K562 (cell line): ENCODE measurements around the gene DDR1. TPM values are rescaled to one million over a fixed set of nuclear protein-coding genes. Genes with fewer than 3 reads are reported as not detected.
A peak's percentile ranks its signal among the peaks of the same experiment; 100 is the strongest.

Experiments used
- ARID3B ChIP-seq: fragments of 250-450 bp; sonication (Bioruptor Pico); IDR thresholded peaks from 2 replicates; pipeline ENCODE4 v1.4.0; 2020; ENCODE audit warnings: borderline replicate concordance
- E2F6 ChIP-seq, 2 experiments: IDR thresholded peaks; 2 replicates each; pipeline ENCODE4 v1.6.1; 2011; ENCODE audit warnings: borderline replicate concordance in 1 of 2, control low read depth in 1 of 2, low read depth in 1 of 2, low read length in 1 of 2, mild to moderate bottlenecking in 1 of 2, mixed read lengths in 1 of 2, moderate library complexity in 1 of 2; ENCODE audit not compliant: insufficient read depth in 1 of 2, insufficient read length in 1 of 2, poor library complexity in 1 of 2, severe bottlenecking in 1 of 2; ENCODE audit errors: extremely low read depth in 1 of 2
- IRF1 ChIP-seq: sonication (generic); formaldehyde crosslinking; IDR thresholded peaks from 2 replicates; pipeline ENCODE4 v1.8.0; 2022; ENCODE audit warnings: missing genetic modification reagents, mild to moderate bottlenecking, borderline replicate concordance
- MEF2D ChIP-seq: conservative IDR thresholded peaks from 2 replicates; pipeline ENCODE4 v1.6.1; 2016; ENCODE audit warnings: low read depth, missing genetic modification characterization, missing compliant biosample characterization
- SMARCC2 ChIP-seq: fragments of 450-650 bp; IDR thresholded peaks from 2 replicates; pipeline ENCODE4 v1.6.1; 2017; ENCODE audit warnings: antibody characterized with exemption, moderate library complexity, mild to moderate bottlenecking, low read depth
- TBL1XR1 ChIP-seq, 2 experiments: IDR thresholded peaks; 2 replicates each; pipeline ENCODE4 v1.6.1; 2012; ENCODE audit warnings: improper control_type of control experiment in 2 of 2, low read length in 2 of 2, mild to moderate bottlenecking in 1 of 2
- XRCC4 ChIP-seq: IDR thresholded peaks from one replicate; pipeline ENCODE4 v1.6.1; 2011; ENCODE audit not compliant: insufficient read depth, insufficient read length; ENCODE audit errors: extremely low read depth
- ZNF324 ChIP-seq: fragments of 250-450 bp; sonication (Bioruptor Pico); IDR thresholded peaks from 2 replicates; pipeline ENCODE4 v1.4.0; 2020; ENCODE audit warnings: mild to moderate bottlenecking
- ZNF551 ChIP-seq: fragments of 250-450 bp; sonication (Bioruptor Pico); IDR thresholded peaks from 2 replicates; pipeline ENCODE4 v1.5.0; 2021; ENCODE audit warnings: mild to moderate bottlenecking, moderate library complexity
- polyA plus RNA-seq, 8 experiments: library from polyadenylated mRNA; depleted of rRNA in 4 of 8; stranded (reverse) in 5 of 8; unstranded in 3 of 8; fragments of >200 nt; fragmentation: Nextera tagmentation in 2 of 8; fragmentation: Illumina TruSeq in 1 of 8; extraction: Ambion mirVana in 2 of 8; extraction: Trizol in 1 of 8; gene quantifications; 2 replicates each; pipeline versions ENCODE4 v1.2.1 to v1.2.3, GENCODE V29; 2011 to 2014; ENCODE audit warnings: inconsistent platforms in 1 of 8, missing spikeins in 1 of 8
- total RNA-seq, 7 experiments: library from RNA; depleted of rRNA in 6 of 7; stranded (reverse); fragments of >200 nt in 6 of 7; fragmentation: Illumina TruSeq in 2 of 7; extraction: Trizol in 2 of 7; gene quantifications; 2 replicates each; pipeline versions ENCODE4 v1.2.1 to v1.2.3, GENCODE V29; 2011 to 2021; ENCODE audit warnings: low replicate concordance in 1 of 7
- TF ChIP-seq, protein P1 (sequence below), 2 experiments: fragments of 450-650 bp; formaldehyde crosslinking in 1 of 2; IDR thresholded peaks; 2 replicates each; pipeline versions ENCODE4 v1.4.0 to v1.6.1; 2014 to 2020; ENCODE audit warnings: mild to moderate bottlenecking in 2 of 2, borderline replicate concordance in 1 of 2, low read depth in 1 of 2
- TF ChIP-seq, protein P2 (sequence below): fragments of 450-650 bp; formaldehyde crosslinking; conservative IDR thresholded peaks from 2 replicates; pipeline ENCODE4 v1.4.0; 2022; ENCODE audit warnings: mild to moderate bottlenecking, missing genetic modification characterization

Gene DDR1
- total and polyA plus RNA-seq, 9 of the 15 experiments (the other 6 are each of a cell fraction or from before 2014, with no cell fraction given): 1.4 to 44.6 (median 12.2) TPM

GRCh38 chr6:30837870-30838269, 46.4 kb upstream of the DDR1 start (continued):
- TF ChIP-seq, protein P1, sequence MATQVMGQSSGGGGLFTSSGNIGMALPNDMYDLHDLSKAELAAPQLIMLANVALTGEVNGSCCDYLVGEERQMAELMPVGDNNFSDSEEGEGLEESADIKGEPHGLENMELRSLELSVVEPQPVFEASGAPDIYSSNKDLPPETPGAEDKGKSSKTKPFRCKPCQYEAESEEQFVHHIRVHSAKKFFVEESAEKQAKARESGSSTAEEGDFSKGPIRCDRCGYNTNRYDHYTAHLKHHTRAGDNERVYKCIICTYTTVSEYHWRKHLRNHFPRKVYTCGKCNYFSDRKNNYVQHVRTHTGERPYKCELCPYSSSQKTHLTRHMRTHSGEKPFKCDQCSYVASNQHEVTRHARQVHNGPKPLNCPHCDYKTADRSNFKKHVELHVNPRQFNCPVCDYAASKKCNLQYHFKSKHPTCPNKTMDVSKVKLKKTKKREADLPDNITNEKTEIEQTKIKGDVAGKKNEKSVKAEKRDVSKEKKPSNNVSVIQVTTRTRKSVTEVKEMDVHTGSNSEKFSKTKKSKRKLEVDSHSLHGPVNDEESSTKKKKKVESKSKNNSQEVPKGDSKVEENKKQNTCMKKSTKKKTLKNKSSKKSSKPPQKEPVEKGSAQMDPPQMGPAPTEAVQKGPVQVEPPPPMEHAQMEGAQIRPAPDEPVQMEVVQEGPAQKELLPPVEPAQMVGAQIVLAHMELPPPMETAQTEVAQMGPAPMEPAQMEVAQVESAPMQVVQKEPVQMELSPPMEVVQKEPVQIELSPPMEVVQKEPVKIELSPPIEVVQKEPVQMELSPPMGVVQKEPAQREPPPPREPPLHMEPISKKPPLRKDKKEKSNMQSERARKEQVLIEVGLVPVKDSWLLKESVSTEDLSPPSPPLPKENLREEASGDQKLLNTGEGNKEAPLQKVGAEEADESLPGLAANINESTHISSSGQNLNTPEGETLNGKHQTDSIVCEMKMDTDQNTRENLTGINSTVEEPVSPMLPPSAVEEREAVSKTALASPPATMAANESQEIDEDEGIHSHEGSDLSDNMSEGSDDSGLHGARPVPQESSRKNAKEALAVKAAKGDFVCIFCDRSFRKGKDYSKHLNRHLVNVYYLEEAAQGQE (IDR thresholded peaks at IDR 0.05; ENCODE audit: borderline replicate concordance): no peak
- TF ChIP-seq, protein P1 (CRISPR knock-in tag; IDR thresholded peaks at IDR 0.05; ENCODE audit: low read depth): no peak
- TF ChIP-seq E2F6 (IDR thresholded peaks at IDR 0.05; ENCODE audit: borderline replicate concordance in 1 of 2, extremely low read depth in 1 of 2, insufficient read depth in 1 of 2, insufficient read length in 1 of 2, low read depth in 1 of 2, low read length in 1 of 2, poor library complexity in 1 of 2, severe bottlenecking in 1 of 2): no peak
- no peak for TF ChIP-seq IRF1 (CRISPR knock-in tag)
- no peak for TF ChIP-seq ARID3B (CRISPR knock-in tag)
- no peak for TF ChIP-seq TBL1XR1 (IDR thresholded peaks at IDR 0.05; ENCODE audit: low read length in 2 of 2)
- no peak for TF ChIP-seq ZNF551
- TF ChIP-seq ZNF324 (CRISPR knock-in tag): no peak
- no peak for TF ChIP-seq SMARCC2
- no peak for TF ChIP-seq XRCC4
- TF ChIP-seq, protein P2, sequence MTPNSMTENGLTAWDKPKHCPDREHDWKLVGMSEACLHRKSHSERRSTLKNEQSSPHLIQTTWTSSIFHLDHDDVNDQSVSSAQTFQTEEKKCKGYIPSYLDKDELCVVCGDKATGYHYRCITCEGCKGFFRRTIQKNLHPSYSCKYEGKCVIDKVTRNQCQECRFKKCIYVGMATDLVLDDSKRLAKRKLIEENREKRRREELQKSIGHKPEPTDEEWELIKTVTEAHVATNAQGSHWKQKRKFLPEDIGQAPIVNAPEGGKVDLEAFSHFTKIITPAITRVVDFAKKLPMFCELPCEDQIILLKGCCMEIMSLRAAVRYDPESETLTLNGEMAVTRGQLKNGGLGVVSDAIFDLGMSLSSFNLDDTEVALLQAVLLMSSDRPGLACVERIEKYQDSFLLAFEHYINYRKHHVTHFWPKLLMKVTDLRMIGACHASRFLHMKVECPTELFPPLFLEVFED: no peak; the same call in 1 of the 2 replicates
- TF ChIP-seq MEF2D (tag): peak; percentile 92
